ENCODE data around the gene SPTSSA.
A peak's percentile ranks its signal among the peaks of the same experiment; 100 is the strongest.
"Not testable (repeated sequence)": the region's sequence is repeated elsewhere in the genome, so short reads cannot be mapped to it uniquely, and the experiment has no call there.

The SPTSSA gene

DNA sequence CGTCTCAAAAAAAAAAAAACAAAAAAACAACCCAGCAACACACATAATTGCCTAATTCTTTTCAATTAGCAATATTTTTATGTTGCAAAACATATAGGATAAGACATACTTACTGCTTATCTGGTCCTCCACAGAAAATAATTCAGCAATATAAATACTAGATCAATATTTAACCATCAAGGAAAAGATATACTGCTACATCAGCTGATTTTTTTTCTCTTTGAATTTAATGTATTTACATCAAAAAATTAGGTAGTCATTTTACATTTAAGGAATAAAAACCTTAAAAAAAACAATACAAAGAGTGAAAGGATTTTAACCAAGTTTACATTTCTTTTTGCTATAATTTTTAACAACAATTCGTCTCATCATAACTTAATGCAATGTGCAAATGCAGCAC lies 28.1 kb downstream of the SPTSSA start:
- TF ChIP-seq, protein P1, sequence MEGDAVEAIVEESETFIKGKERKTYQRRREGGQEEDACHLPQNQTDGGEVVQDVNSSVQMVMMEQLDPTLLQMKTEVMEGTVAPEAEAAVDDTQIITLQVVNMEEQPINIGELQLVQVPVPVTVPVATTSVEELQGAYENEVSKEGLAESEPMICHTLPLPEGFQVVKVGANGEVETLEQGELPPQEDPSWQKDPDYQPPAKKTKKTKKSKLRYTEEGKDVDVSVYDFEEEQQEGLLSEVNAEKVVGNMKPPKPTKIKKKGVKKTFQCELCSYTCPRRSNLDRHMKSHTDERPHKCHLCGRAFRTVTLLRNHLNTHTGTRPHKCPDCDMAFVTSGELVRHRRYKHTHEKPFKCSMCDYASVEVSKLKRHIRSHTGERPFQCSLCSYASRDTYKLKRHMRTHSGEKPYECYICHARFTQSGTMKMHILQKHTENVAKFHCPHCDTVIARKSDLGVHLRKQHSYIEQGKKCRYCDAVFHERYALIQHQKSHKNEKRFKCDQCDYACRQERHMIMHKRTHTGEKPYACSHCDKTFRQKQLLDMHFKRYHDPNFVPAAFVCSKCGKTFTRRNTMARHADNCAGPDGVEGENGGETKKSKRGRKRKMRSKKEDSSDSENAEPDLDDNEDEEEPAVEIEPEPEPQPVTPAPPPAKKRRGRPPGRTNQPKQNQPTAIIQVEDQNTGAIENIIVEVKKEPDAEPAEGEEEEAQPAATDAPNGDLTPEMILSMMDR (IDR thresholded peaks at IDR 0.05; ENCODE audit: control insufficient read depth, extremely low read depth, insufficient read depth) = no peak
- no peak for DNase-seq (ENCODE audit: low read depth)
- no peak overlapping the region for H3K4me3 ChIP-seq (ENCODE audit: low read depth, low read length)

DNA sequence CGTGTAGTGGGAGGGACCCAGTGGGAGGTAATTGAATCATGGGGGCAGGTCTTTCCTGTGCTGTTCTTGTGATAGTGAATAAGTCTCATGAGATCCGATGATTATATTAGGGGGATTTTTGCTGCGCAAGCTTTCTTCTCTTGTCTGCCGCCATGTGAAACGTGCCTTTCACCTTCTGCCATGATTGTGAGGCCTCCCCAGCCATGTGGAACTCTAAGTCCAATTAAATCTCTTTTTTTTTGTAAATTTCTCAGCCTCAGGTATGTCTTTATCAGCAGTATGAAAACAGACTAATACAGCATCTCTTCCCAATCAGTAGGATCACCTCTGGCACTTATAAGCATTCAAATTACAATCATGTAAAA lies 34.0 kb downstream of the SPTSSA start:
- not testable (repeated sequence) for DNase-seq (ENCODE audit: low read depth)

DNA sequence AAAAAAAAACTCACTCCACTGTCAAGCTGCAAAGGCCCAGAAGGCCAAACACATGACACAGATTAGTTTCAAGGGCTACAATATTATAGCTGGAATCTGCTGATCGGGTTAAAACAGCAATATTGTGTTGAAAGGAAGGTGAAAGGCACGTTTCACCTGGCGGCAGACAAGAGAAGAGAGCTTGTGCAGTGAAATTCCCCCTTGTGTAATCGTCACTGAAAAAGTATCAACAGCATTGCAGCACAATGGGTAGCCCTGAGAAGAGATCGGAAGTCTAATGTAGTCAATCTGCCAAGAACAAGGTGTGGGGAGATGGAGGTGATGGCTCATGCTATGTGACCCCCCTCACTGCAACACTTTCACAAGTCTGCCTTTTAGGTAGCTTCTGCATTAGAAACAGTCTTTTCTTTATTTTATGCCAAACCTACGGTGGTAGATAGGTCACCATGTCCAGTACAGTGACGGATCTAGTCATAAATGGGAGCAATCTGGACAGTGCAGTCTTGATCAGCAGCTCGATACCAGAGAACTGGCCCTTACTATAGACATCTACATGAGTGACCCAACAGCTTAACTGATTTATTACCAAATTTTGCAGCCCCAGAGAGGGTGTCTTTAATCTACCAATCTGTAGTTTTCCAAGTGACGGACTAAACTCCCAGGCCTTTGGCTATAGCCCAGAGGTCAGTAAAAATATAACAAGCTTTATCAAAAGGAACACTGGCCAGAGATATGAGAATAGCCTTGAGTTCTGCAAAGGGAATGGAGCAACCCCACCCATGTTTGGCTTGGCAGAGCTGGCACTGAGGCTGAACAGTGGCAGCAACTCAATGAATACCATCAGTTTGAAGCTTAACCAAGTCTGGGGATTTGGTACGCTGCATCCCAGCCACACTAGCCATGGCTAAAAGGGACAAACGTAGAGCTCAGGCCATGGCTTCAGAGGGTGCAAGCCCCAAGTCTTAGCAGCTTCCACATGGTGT lies 35.4 kb downstream of the SPTSSA start:
- H3K4me3 ChIP-seq (ENCODE audit: low read depth, low read length) = no peak overlapping the region
- TF ChIP-seq, protein P1 (IDR thresholded peaks at IDR 0.05; ENCODE audit: control insufficient read depth, extremely low read depth, insufficient read depth) = no peak
- DNase-seq (ENCODE audit: low read depth) = no peak

More for the DNA sequence above, 34.0 kb downstream of the SPTSSA start:
- not testable (repeated sequence) for H3K4me3 ChIP-seq (ENCODE audit: low read depth, low read length)

DNA sequence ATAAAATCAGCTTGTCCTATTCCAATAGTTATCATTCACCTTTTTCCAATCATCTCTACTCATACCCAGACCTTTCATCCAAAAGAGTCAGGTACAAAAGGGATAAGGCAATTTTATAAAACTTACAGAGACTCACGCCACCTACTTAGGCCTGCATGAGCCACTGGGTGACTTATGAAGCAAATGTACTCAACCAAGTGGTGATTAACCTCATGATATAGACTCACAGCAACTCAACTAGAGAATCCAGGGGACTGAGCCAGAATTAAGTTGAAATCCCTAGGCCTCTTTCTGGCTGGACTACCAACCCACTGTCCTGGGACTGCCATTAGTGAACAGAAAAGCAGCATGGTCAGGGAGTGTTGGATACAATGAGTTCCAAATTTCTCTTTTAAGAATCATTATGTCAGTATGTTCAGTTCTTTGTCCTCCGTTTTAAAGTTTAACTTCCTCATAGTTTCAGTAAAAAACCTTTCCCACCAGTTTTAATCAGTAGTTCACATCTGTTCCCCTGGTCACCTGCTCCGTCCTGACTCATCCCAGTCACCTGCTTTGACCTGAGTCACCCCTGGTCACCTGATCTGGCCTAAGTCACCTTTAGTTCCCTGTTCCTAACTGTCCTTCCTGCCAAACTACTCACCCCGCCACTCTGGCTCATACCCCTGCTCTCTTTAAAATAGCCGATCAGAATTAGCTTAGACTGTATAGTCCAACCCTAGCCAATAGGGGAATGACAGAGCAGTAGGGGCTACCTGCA lies 36.8 kb downstream of the SPTSSA start:
- H3K4me3 ChIP-seq (ENCODE audit: low read depth, low read length) = no peak overlapping the region
- TF ChIP-seq, protein P1 (IDR thresholded peaks at IDR 0.05; ENCODE audit: control insufficient read depth, extremely low read depth, insufficient read depth) = no peak
- peak; percentile 50 for DNase-seq (ENCODE audit: low read depth)

DNA sequence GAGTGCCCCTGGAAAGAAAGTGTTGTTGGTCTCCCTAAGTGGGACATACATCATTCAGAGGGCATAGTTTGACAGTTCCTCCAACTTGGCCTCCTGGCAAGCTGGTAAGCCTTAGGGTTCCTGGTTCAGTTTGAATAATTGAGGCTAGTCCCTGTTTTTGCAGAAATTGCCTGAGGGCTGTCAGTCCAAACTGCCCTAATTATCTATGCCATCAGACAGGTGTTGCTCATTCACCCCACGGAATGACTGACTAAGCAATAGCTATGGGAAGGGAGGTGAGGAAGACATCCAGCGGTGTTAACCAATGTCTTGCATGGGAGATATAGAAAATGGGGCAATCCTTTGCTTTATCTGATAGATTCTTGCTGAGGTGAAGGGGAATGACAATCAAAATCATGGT lies 37.6 kb downstream of the SPTSSA start:
- no peak for DNase-seq (ENCODE audit: low read depth)
- TF ChIP-seq, protein P1 (IDR thresholded peaks at IDR 0.05; ENCODE audit: control insufficient read depth, extremely low read depth, insufficient read depth) = no peak
- H3K4me3 ChIP-seq (ENCODE audit: low read depth, low read length) = no peak overlapping the region

DNA sequence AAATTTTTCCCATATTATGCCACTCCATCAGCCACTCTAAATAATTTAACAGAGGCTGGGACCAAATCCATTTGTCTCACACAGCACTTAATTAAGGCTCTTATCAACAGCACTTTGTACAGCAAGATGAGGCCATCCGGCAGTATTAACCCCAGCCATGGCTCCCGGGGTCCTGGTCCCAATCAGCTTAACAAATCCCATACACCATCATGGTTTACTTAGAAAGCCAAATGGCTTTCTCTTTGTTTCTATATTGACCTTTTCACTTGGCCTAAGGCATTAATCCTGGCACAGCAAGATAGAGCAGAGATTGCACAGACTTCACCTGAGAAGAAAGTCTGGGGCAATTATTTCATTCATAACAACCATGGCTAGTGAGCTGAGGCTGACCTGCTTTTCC lies 38.6 kb downstream of the SPTSSA start:
- TF ChIP-seq, protein P1 (IDR thresholded peaks at IDR 0.05; ENCODE audit: control insufficient read depth, extremely low read depth, insufficient read depth) = no peak
- no peak overlapping the region for H3K4me3 ChIP-seq (ENCODE audit: low read depth, low read length)
- no peak for DNase-seq (ENCODE audit: low read depth)

DNA sequence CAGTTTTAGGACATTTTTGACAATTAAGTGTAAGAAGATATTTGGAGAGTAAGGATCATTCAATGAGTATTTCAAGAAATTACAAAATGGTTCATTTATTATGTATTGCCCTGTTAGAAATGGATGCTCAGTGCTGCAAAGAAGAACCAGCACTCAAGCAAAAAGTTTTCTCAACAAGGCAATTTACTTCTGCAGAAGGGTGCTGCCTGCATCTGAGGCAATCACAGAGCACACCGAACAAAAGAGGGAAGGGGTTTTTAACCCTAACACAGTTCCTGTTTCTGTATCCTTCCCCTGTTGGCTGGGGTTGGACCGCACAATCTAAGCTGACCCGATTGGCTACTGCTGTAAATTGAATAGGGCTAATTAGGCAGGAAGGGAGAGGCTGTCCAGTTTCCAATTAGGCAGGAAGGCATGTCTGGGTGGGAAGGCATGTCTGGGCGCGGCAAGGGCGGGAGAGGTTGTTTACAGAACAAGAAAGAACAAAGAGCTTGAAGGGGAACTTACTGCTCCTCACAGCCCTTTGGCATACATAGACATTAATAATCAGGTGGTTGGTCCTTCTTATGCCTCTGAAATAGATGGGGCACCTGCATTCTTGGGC lies 41.4 kb downstream of the SPTSSA start:
- H3K4me3 ChIP-seq (ENCODE audit: low read depth, low read length) = no peak overlapping the region
- no peak for DNase-seq (ENCODE audit: low read depth)
- TF ChIP-seq, protein P1 (IDR thresholded peaks at IDR 0.05; ENCODE audit: control insufficient read depth, extremely low read depth, insufficient read depth) = no peak

Data from LNCaP clone FGC (cell line).